Measurements from ENCODE around the gene GCLC. TPM values are rescaled to one million over a fixed set of nuclear protein-coding genes. Genes with fewer than 3 reads are reported as not detected.

The GCLC gene
- polyA plus RNA-seq, 1 donor from 2014 or later, result 10.4 TPM

- Histone ChIP-seq H3K4me3 (ENCODE audit: low read length) (no peak overlapping the region), H3K9ac (ENCODE audit: low read length) (no peak overlapping the region), H3K79me2 (replicated peaks; ENCODE audit: insufficient read depth, low read length) (peaks cover 6% of the 10 kb centered on the region), H4K20me1 (ENCODE audit: insufficient read depth) (no peaks in the 10 kb centered on the region), H3K27me3 (ENCODE audit: insufficient read depth, low read depth, low read length) (no peaks in the 10 kb centered on the region), H3K9me2 (ENCODE audit: insufficient read depth, low read length) (no peaks in the 10 kb centered on the region), H3K27ac (ENCODE audit: low read length) (no peak overlapping the region), H2AFZ (ENCODE audit: low read depth, low read length) (no peak overlapping the region), H3K4me2 (ENCODE audit: low read length) (no peak overlapping the region), H3K36me3 (ENCODE audit: insufficient read depth, low read length) (no peaks in the 10 kb centered on the region), H3F3A (ENCODE audit: insufficient read depth, low read length, poor library complexity, severe bottlenecking) (no peaks in the 10 kb centered on the region), H3K9me3 (ENCODE audit: low read length) (no peaks in the 10 kb centered on the region)
- TF ChIP-seq TAF1 (IDR thresholded peaks at IDR 0.05; ENCODE audit: low read depth) (no peak), MXI1 (conservative IDR thresholded peaks at IDR 0.05; ENCODE audit: poor library complexity, severe bottlenecking) (no peak), RAD21 (conservative IDR thresholded peaks at IDR 0.05) (no peak), SMC3 (conservative IDR thresholded peaks at IDR 0.05; ENCODE audit: poor library complexity) (no peak), CTCF (IDR thresholded peaks at IDR 0.05; ENCODE audit: poor library complexity, severe bottlenecking) (no peak), EZH2 (IDR thresholded peaks at IDR 0.05; ENCODE audit: borderline replicate concordance, insufficient read depth, low read length, poor library complexity, severe bottlenecking) (no peak), REST (IDR thresholded peaks at IDR 0.05; ENCODE audit: borderline replicate concordance) (no peak), POLR2AphosphoS5 (IDR thresholded peaks at IDR 0.05) (no peak), EP300 (conservative IDR thresholded peaks at IDR 0.05; ENCODE audit: poor library complexity, severe bottlenecking) (no peak)
These were observed 4.7 kb downstream of the GCLC start for GRCh38 chr6:53540129-53540692.

GRCh38 chr6:53539561-53539960, 5.3 kb downstream of the GCLC start:
- Histone ChIP-seq H3K4me3 (ENCODE audit: low read length) (no peak overlapping the region), H3K27me3 (ENCODE audit: insufficient read depth, low read depth, low read length) (no peaks in the 10 kb centered on the region), H3K9ac (ENCODE audit: low read length) (no peak overlapping the region), H3K27ac (ENCODE audit: low read length) (no peak overlapping the region), H3K79me2 (replicated peaks; ENCODE audit: insufficient read depth, low read length) (peaks cover 6% of the 10 kb centered on the region), H3K4me2 (ENCODE audit: low read length) (no peak overlapping the region), H3K9me2 (ENCODE audit: insufficient read depth, low read length) (no peaks in the 10 kb centered on the region), H4K20me1 (ENCODE audit: insufficient read depth) (no peaks in the 10 kb centered on the region), H3F3A (ENCODE audit: insufficient read depth, low read length, poor library complexity, severe bottlenecking) (no peaks in the 10 kb centered on the region), H3K9me3 (ENCODE audit: low read length) (no peaks in the 10 kb centered on the region), H3K36me3 (ENCODE audit: insufficient read depth, low read length) (no peaks in the 10 kb centered on the region), H2AFZ (ENCODE audit: low read depth, low read length) (no peak overlapping the region)
- TF ChIP-seq POLR2AphosphoS5 (IDR thresholded peaks at IDR 0.05) (no peak), RAD21 (conservative IDR thresholded peaks at IDR 0.05) (no peak), SMC3 (conservative IDR thresholded peaks at IDR 0.05; ENCODE audit: poor library complexity) (no peak), EZH2 (IDR thresholded peaks at IDR 0.05; ENCODE audit: borderline replicate concordance, insufficient read depth, low read length, poor library complexity, severe bottlenecking) (no peak), MXI1 (conservative IDR thresholded peaks at IDR 0.05; ENCODE audit: poor library complexity, severe bottlenecking) (no peak), CTCF (IDR thresholded peaks at IDR 0.05; ENCODE audit: poor library complexity, severe bottlenecking) (no peak), EP300 (conservative IDR thresholded peaks at IDR 0.05; ENCODE audit: poor library complexity, severe bottlenecking) (no peak), TAF1 (IDR thresholded peaks at IDR 0.05; ENCODE audit: low read depth) (no peak), REST (IDR thresholded peaks at IDR 0.05; ENCODE audit: borderline replicate concordance) (no peak)

Measured in neural cell (in vitro differentiated cells).